SU-DHL-6 (cell line): Measurements from ENCODE around the gene ABCA6.

Experiments
- CTCF ChIP-seq: fragments of 200-600 bp; sonication (generic); IDR thresholded peaks from one replicate; pipeline ENCODE4 v1.5.1; 2017; ENCODE audit warnings: antibody characterized with exemption, mild to moderate bottlenecking, low read length, moderate library complexity; ENCODE audit not compliant: insufficient read depth, poor library complexity, severe bottlenecking
- EZH2phosphoT487 ChIP-seq: fragments of 200-600 bp; sonication (generic), shearing (Covaris generic); conservative IDR thresholded peaks from 2 replicates; pipeline ENCODE4 v1.6.1; 2018; ENCODE audit warnings: mild to moderate bottlenecking, antibody characterized with exemption, low read length, moderate library complexity, mixed read lengths

- no peak for TF ChIP-seq CTCF
- TF ChIP-seq EZH2phosphoT487, result no peak
Measured at GRCh38 chr17:69130627-69131296, 10.9 kb downstream of the ABCA6 start.
